Measurements from ENCODE around the gene OR10G7. TPM values are rescaled to one million over a fixed set of nuclear protein-coding genes. Genes with fewer than 3 reads are reported as not detected.

The OR10G7 gene, protein sequence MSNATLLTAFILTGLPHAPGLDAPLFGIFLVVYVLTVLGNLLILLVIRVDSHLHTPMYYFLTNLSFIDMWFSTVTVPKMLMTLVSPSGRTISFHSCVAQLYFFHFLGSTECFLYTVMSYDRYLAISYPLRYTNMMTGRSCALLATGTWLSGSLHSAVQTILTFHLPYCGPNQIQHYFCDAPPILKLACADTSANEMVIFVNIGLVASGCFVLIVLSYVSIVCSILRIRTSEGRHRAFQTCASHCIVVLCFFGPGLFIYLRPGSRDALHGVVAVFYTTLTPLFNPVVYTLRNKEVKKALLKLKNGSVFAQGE
- not detected for total RNA-seq

DNA sequence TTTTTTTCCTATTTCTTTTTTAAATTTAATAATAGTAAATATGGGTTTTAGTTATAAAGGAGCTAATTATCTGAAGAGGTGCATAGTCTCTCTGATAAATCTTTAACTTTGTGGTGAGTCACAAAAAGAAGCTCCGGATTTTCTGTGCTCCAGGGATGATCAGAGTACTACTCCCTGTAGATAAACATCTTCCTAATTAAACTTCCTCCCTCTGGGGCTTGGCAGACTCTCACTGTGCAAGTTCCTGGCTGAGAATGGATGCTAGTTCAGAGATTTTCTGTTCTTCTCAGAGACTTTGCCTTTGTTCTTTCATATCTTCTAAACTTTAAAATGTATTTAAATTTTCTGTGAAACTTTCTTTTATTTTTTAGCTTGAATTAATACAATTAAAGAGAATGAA lies at the start of gene OR10G7:
Gene OR10G7, minus strand, starts transcription at position 72 of the 400 bp plus-strand sequence. CDS start 2,324 bp downstream, outside the sequence.
- TF ChIP-seq, protein P1, sequence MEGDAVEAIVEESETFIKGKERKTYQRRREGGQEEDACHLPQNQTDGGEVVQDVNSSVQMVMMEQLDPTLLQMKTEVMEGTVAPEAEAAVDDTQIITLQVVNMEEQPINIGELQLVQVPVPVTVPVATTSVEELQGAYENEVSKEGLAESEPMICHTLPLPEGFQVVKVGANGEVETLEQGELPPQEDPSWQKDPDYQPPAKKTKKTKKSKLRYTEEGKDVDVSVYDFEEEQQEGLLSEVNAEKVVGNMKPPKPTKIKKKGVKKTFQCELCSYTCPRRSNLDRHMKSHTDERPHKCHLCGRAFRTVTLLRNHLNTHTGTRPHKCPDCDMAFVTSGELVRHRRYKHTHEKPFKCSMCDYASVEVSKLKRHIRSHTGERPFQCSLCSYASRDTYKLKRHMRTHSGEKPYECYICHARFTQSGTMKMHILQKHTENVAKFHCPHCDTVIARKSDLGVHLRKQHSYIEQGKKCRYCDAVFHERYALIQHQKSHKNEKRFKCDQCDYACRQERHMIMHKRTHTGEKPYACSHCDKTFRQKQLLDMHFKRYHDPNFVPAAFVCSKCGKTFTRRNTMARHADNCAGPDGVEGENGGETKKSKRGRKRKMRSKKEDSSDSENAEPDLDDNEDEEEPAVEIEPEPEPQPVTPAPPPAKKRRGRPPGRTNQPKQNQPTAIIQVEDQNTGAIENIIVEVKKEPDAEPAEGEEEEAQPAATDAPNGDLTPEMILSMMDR (IDR thresholded peaks at IDR 0.05; ENCODE audit: low read depth) = no peak

DNA sequence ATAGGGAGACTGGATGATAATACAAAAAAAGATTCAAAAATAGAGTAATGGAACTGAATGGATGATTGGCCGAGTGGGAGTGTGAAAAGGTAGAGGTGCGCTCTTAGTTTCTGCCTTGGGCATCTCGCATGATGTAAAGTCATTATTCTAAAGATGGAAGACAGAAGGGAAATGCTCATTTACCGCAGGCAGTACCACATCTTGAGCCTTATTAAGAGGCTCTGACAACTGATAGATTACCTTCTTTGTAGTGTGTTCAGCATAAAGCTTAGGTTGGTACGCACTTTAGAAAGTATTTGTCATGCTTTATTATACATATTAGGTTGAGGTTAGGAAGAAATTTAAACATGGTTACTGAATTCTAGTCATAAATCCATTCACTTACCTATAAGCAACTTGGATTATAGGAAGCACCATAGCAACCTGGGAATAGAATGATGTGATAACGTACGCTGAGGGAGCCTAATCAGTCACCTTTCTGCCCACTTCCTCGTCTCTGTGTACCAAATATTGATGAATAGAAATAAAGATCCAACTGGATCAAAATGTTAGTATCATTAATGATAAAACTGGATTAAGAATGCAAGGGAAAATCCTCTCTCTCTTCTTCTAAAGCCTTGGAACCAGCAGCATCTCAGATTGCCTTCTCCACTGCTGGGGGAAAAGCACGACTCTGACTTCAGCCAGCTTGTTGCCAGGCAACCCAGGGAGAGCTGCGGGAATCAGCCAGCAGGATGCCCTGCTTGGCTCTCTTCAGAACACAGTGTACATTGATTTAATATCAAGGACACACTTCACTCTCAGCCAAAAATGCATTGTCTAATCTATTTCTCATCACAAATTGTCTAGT lies 45.1 kb upstream of the OR10G7 start:
- TF ChIP-seq, protein P1 (IDR thresholded peaks at IDR 0.05; ENCODE audit: low read depth) = no peak

DNA sequence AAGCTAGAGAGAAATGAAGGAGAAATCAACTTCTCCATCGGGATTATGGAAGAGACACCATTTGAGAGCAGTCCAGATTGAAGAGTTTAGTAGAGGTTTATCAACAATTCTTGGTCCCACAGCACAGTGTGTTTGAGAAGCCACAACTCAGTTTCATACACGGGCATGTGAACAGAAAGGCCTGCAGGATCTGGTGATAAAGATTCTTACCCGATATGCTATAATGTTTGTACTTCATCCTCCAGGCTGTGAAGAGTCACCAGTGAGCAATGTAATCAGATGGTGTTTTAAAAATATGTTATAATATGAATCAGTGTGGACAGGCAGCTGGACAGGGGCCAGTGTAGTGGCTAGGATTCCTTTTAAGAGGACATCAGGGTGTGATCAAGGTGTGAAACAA lies 44.5 kb upstream of the OR10G7 start:
- TF ChIP-seq, protein P1 (IDR thresholded peaks at IDR 0.05; ENCODE audit: low read depth) = no peak

DNA sequence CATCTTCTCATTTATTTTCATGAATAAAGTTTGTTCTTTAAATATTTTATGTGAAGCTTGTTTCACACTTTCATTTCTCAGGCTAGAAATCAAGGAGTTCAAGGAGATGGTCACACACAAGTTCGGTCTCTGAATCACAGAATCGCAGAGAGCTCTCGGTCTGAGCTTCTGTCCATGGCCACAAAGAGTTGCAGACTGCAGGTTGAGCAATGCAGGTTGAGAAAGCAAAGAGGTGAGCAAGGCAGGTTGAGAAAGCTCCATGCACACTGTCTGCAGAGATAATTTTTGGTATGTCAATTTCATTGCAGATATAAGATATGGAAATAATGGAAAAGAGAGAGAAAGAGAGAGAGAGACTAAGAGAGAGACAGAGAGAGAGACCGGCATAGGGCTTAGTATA lies 41.2 kb upstream of the OR10G7 start:
- TF ChIP-seq, protein P1 (IDR thresholded peaks at IDR 0.05; ENCODE audit: low read depth) = no peak

DNA sequence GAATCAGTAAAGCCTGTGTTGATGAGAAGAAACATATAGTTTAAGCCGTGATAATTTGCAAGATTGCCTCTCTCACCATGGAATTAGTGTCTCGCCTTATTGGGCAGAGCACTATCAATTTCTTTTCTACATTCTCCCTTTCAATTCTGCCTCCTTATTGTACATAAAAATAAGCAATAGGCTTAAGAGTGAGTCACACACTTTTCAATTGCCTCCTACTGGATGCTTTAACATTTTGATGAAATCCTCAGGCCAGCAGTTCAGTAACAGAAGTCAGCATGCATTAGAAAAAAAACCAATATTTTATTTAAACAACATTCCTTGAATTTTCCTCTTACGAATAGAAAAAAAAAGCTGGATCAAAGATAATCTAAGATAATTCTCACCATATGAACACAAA lies 40.4 kb upstream of the OR10G7 start:
- TF ChIP-seq, protein P1 (IDR thresholded peaks at IDR 0.05; ENCODE audit: low read depth) = no peak

DNA sequence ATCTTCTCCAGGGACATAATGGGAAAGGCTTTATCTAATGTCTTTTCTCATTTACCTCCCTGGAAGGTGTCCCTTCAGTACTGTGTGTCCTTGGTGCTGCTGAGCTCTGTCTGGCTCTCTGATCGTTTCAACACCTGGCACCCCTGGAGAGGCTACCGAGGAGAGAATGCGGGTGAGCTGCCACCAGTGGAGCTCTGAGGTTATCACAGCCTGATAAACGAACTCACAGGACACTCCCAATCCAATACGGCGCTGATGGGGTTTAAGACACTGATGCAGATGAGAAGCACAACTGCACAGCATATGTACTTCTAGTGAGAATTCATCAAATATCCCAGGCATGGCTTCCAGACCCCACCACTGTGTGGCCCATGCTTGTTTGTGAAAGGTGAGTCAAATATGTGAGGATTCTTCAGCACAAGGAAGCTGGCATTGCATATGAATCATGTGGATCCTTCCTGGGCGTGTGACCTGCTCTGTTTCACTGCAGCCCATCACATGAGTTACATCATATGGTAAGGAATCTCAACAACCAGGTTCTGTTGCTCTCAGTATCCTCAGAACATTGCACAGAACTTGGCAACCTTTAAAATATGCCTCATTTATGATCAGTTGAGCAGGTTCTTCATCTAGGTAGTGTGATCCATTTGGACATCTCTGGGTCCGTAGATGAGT lies 39.3 kb upstream of the OR10G7 start:
- TF ChIP-seq, protein P1 (IDR thresholded peaks at IDR 0.05; ENCODE audit: low read depth) = no peak

Measured in subcutaneous adipose tissue (tissue), 4 donors.